Lower leg skin (tissue), 3 donors: ENCODE measurements around the gene VENTX.
"Not testable (repeated sequence)": the region's sequence is repeated elsewhere in the genome, so short reads cannot be mapped to it uniquely, and the experiment has no call there.

Experiments used
- CTCF ChIP-seq, 3 donors: fragments of 450-650 bp; IDR thresholded peaks; one replicate each; pipeline ENCODE4 v1.5.1; 2016; ENCODE audit warnings: antibody characterized with exemption in 3 of 3, mild to moderate bottlenecking in 3 of 3, moderate library complexity in 2 of 3
- POLR2A ChIP-seq, 2 donors: fragments of 450-650 bp; IDR thresholded peaks; one replicate each; pipeline ENCODE4 v1.6.1; 2016 to 2017; ENCODE audit warnings: antibody characterized with exemption in 2 of 2, mild to moderate bottlenecking in 1 of 2, moderate library complexity in 1 of 2

GRCh38 chr10:133221756-133222155, 15.9 kb upstream of the VENTX start:
- not testable (repeated sequence) for TF ChIP-seq CTCF, POLR2A (IDR thresholded peaks at IDR 0.05)
